Ovary (tissue), 9 donors: ENCODE results near the gene CTSH. TPM values are rescaled to one million over a fixed set of nuclear protein-coding genes. Genes with fewer than 3 reads are reported as not detected.

ENCODE experiments used
- DNase-seq, 5 donors: peaks; one replicate each; pipeline ENCODE4 v3.0.0-alpha.2; 2019 to 2020
- H3K27ac ChIP-seq, 2 donors: fragments of 200-600 bp; one replicate each; pipeline versions ENCODE4 v1.5.1 to v1.8.0; 2019 to 2022
- H3K27me3 ChIP-seq: fragments of 200-600 bp; one replicate; pipeline ENCODE4 v1.8.0; 2022
- H3K36me3 ChIP-seq: fragments of 200-600 bp; sonication (generic); one replicate; pipeline ENCODE4 v1.5.1; 2019
- H3K4me1 ChIP-seq: one replicate; pipeline ENCODE4 v1.8.1; 2013; ENCODE audit warnings: mild to moderate bottlenecking, moderate library complexity; ENCODE audit not compliant: insufficient read depth
- H3K4me3 ChIP-seq: fragments of 200-600 bp; sonication (generic); one replicate; pipeline ENCODE4 v1.5.1; 2017
- H3K9me3 ChIP-seq, 2 donors: fragments of 200-600 bp in 1 of 2; sonication (generic) in 1 of 2; one replicate each; pipeline versions ENCODE4 v1.5.1 to v1.8.1; 2013 to 2019; ENCODE audit warnings: mild to moderate bottlenecking in 1 of 2, moderate library complexity in 1 of 2
- EP300 ChIP-seq: sonication (generic); formaldehyde crosslinking; IDR thresholded peaks from one replicate; pipeline ENCODE4 v1.6.1; 2017; ENCODE audit warnings: antibody characterized with exemption
- POLR2A ChIP-seq: fragments of 450-650 bp; IDR thresholded peaks from one replicate; pipeline ENCODE4 v1.6.1; 2017; ENCODE audit warnings: antibody characterized with exemption, mild to moderate bottlenecking, moderate library complexity
- WGBS, 3 donors: extraction: QIAGEN DNeasy Blood & Tissue Kit in 1 of 3; methylation state at CpG; one replicate each; pipeline versions ENCODE4 v1.1.5 to v1.1.7; 2013 to 2017; 5-methylcytosine and 5-hydroxymethylcytosine counted together
- intact Hi-C, 4 donors: fragments of 100-400 bp; cut with DNase I; formaldehyde crosslinking; loops; one replicate each; pipeline versions ENCODE4 v1.11.0 to v1.15.1; 2022 to 2023
- polyA plus RNA-seq, 2 donors: library from polyadenylated mRNA; stranded (reverse); fragments of 200-250 nt in 1 of 2; fragments of 350-450 nt in 1 of 2; fragmentation: Illumina TruSeq in 1 of 2; extraction: RNeasy Lipid Tissue Mini Kit (QIAGEN cat#74804) in 1 of 2; gene quantifications; one replicate each; pipeline ENCODE4 v1.2.3, GENCODE V29; 2013 to 2014
- total RNA-seq, 7 donors: library from RNA; depleted of rRNA in 2 of 7; stranded (reverse); fragments of >200 nt in 2 of 7; fragmentation: NEBNext Ultra II Directional in 3 of 7; extraction: Animal tissue kit (Norgen Biotek cat#: 25700) in 3 of 7; gene quantifications; one replicate each; pipeline versions ENCODE4 v1.1.0 to v1.2.4, GENCODE V29; 2016 to 2023
- TF ChIP-seq, protein P1 (sequence below), 3 donors: fragments of 450-650 bp in 2 of 3; fragments of 200-600 bp in 1 of 3; IDR thresholded peaks; one replicate each; pipeline versions ENCODE4 v1.5.1 to v1.8.0; 2016 to 2022; ENCODE audit warnings: antibody characterized with exemption in 3 of 3, mild to moderate bottlenecking in 1 of 3
- donor health status: DM: no; HTN: no; CAD: no; lungs with moderate emphysema.
- donor health status: DM: no; HTN: no; CAD: no.
- donor health status: Bipolar disorder and iron deficiency.
- donor health status: DM: yes; HTN: yes; CAD: no.
- donor health status: DM: no; HTN: no; CAD: no.
- donor health status: DM: yes; HTN: yes; CAD: no.

Gene CTSH
- total and polyA plus RNA-seq, 9 donors = 84.3 to 197 (median 140) TPM

DNA sequence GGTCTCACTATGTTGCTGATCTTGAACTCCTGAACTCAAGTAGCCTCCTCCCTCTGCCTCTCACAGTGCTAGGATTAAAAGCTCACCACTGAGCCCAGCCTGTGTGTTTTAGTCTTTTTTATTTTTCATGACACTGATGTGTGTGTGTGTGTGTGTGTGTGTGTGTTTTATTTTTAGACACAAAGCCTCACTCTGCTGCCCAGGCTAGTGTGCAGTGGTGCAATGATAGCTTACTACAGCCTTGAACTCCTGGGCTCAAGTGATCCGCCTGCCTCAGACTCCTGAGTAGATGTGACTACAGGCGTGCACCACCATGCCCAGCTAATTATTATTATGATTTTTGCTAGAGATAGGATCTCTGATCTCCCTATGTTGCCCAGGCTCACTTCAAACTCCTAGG lies 23.3 kb upstream of the CTSH start:
- H3K9me3 ChIP-seq = no peaks in the 10 kb centered on the region
- intact Hi-C loops = no loop called here
- no peaks in the 10 kb centered on the region for H3K36me3 ChIP-seq
- H3K4me1 ChIP-seq = peaks cover 6% of the 10 kb centered on the region
- H3K27ac ChIP-seq = no peak overlapping the region
- no peak overlapping the region for H3K4me3 ChIP-seq
- 83 to 93% (median 86%) methylated on average over 2 of the region's 2 CpGs for WGBS, 3 donors
- H3K27me3 ChIP-seq = no peaks in the 10 kb centered on the region
- no peak for DNase-seq
- TF ChIP-seq POLR2A (no peak), EP300 (no peak)
- TF ChIP-seq, protein P1, sequence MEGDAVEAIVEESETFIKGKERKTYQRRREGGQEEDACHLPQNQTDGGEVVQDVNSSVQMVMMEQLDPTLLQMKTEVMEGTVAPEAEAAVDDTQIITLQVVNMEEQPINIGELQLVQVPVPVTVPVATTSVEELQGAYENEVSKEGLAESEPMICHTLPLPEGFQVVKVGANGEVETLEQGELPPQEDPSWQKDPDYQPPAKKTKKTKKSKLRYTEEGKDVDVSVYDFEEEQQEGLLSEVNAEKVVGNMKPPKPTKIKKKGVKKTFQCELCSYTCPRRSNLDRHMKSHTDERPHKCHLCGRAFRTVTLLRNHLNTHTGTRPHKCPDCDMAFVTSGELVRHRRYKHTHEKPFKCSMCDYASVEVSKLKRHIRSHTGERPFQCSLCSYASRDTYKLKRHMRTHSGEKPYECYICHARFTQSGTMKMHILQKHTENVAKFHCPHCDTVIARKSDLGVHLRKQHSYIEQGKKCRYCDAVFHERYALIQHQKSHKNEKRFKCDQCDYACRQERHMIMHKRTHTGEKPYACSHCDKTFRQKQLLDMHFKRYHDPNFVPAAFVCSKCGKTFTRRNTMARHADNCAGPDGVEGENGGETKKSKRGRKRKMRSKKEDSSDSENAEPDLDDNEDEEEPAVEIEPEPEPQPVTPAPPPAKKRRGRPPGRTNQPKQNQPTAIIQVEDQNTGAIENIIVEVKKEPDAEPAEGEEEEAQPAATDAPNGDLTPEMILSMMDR (IDR thresholded peaks at IDR 0.05) = no peak

DNA sequence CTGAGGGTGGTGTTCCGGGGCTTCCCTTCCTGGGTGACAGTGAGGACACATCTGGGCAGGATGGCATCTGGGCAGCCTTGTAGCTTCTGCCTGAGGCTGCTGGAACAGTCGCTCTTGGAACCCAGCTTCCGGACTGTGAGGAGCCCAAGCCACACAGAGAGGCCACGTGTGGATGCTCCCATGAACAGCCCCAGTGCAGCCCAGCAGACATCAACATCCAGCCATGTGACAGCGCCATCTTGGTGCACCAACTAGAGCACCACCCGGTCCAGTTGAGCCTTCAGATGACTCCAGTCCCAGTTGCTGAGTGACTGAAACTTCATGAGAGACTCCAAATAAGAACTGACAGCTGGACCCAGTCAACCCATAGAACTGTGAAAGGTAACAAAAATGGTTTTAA lies 15.5 kb upstream of the CTSH start:
- no peak for DNase-seq
- H3K9me3 ChIP-seq = no peaks in the 10 kb centered on the region
- H3K4me3 ChIP-seq = no peak overlapping the region
- H3K4me1 ChIP-seq = no peaks in the 10 kb centered on the region
- WGBS, 3 donors = 93 to 94% (median 93%) methylated on average over 6 of the region's 6 CpGs
- intact Hi-C loops = no loop called here
- H3K27me3 ChIP-seq = no peaks in the 10 kb centered on the region
- H3K36me3 ChIP-seq = no peaks in the 10 kb centered on the region
- no peak overlapping the region for H3K27ac ChIP-seq
- TF ChIP-seq POLR2A (no peak), EP300 (no peak)
- TF ChIP-seq, protein P1 (IDR thresholded peaks at IDR 0.05) = no peak

DNA sequence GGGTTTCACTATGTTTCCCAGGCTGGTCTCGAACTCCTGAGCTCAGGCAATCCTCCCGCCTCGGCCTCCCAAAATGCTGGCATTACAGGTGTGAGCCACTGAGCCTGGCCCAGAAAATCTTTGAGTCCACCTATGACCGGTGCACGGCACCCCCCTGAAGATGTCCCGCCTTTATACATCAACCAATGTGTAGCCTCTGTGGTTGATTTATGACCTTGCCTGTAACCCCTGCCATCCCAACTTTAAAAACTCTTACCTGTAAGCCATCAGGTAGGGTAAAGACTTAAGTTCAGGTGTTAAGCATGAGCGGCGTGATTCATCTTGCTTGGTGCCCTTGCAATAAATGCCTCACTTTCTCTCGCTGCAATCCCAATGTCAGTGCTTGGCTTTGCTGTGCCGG lies 14.5 kb upstream of the CTSH start:
- TF ChIP-seq EP300 (no peak), POLR2A (no peak)
- TF ChIP-seq, protein P1 (IDR thresholded peaks at IDR 0.05) = no peak
- no peaks in the 10 kb centered on the region for H3K27me3 ChIP-seq
- no peak overlapping the region for H3K27ac ChIP-seq
- no peaks in the 10 kb centered on the region for H3K4me1 ChIP-seq
- WGBS, 3 donors = 92 to 98% (median 92%) methylated on average over 10 of the region's 10 CpGs
- no peaks in the 10 kb centered on the region for H3K36me3 ChIP-seq
- no peak overlapping the region for H3K4me3 ChIP-seq
- no peaks in the 10 kb centered on the region for H3K9me3 ChIP-seq
- intact Hi-C loops = no loop called here
- no peak for DNase-seq

DNA sequence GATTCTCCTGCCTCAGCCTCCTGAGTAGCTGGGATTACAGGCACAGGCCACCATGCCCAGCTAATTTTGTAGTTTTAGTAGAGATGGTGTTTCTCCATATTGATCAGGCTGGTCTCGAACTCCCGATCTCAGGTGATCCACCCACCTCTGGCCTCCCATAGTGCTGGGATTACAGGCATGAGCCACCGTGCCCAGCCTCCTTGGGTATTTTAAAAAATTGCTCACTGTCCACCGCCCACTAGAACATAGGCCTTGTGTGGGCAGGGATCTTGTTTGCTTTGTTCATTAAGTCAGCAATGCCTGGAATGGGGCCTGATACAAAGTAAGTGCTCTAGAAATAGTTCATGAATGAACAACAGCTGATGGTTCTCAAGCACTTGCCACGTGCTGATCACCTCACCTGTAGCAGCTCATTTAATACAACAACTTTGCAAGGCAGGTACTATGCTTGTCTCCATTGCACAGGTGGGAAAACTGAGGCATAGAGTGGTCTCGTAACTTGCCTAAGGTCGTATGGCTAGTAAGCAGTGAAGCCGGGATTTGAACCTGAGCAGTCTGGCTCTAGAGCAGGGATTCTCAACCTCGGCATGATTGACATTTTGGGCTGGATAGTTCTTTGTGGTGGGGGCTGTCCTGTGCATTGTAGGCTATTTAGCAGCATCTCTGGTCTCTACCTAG lies 12.7 kb upstream of the CTSH start:
- H3K4me1 ChIP-seq = no peaks in the 10 kb centered on the region
- no peaks in the 10 kb centered on the region for H3K36me3 ChIP-seq
- H3K4me3 ChIP-seq = no peak overlapping the region
- 81 to 89% (median 81%) methylated on average over 9 of the region's 9 CpGs for whole genome bisulfite sequencing, 3 donors
- DNase-seq = no peak
- H3K27me3 ChIP-seq = no peaks in the 10 kb centered on the region
- H3K27ac ChIP-seq = no peak overlapping the region
- no peaks in the 10 kb centered on the region for H3K9me3 ChIP-seq
- intact Hi-C loops = no loop called here
- no peak for TF ChIP-seq EP300

DNA sequence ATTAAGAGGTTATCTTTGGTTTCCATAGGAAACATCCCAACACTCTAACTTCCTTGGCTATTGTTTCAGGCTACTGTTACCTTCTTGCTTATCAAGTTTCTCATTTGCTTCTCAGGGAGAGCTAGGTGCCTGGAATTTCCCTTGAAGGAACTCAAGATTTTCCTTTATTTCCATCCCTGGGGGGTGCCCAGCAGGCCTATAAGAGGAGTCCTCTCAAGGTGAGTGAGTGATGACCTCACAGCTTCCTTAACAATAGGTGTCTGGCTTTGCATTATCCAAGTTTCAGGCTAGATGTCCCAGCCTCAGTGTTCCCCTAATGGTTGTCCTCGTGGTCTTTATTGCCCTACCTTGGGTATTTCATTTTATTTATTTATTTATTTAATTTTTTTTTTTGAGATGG lies 12.1 kb upstream of the CTSH start:
- TF ChIP-seq POLR2A = no peak
- TF ChIP-seq, protein P1 (IDR thresholded peaks at IDR 0.05) = no peak
- no peaks in the 10 kb centered on the region for H3K27me3 ChIP-seq
- no peaks in the 10 kb centered on the region for H3K9me3 ChIP-seq
- no peak for DNase-seq
- WGBS, 3 donors = 77 to 84% (median 78%) methylated on average over 1 of the region's 1 CpG
- no peaks in the 10 kb centered on the region for H3K4me1 ChIP-seq
- H3K36me3 ChIP-seq = no peaks in the 10 kb centered on the region
- no peak overlapping the region for H3K4me3 ChIP-seq
- intact Hi-C loops = no loop called here
- H3K27ac ChIP-seq = no peak overlapping the region
